ENCODE data around the gene NGB. TPM values are rescaled to one million over a fixed set of nuclear protein-coding genes. Genes with fewer than 3 reads are reported as not detected.

The NGB gene
- total RNA-seq, 2 donors from 2014 or later: 1.5 TPM; not detected in 1

GRCh38 chr14:77305696-77306095, 34.7 kb upstream of the NGB start:
- no peaks in the 10 kb centered on the region for H3K9me3 ChIP-seq
- no peaks in the 10 kb centered on the region for H3K36me3 ChIP-seq
- H3K27ac ChIP-seq: no peak overlapping the region
- intact Hi-C loops (cut with DNase I): no loop called here
- no peaks in the 10 kb centered on the region for H3K27me3 ChIP-seq
- H3K9ac ChIP-seq (ENCODE audit: low read depth in 2 of 2, low read length in 2 of 2): no peak overlapping the region
- no peak overlapping the region for H3K4me3 ChIP-seq
- TF ChIP-seq CTCF (IDR thresholded peaks at IDR 0.05): no peak
- H3K4me1 ChIP-seq: no peaks in the 10 kb centered on the region
- no peak for DNase-seq

- H3K9ac ChIP-seq (ENCODE audit: low read depth in 2 of 2, low read length in 2 of 2): no peak overlapping the region
- H3K4me1 ChIP-seq: no peaks in the 10 kb centered on the region
- no peak for DNase-seq
- intact Hi-C loops (cut with DNase I): loop anchor here (5.0 kb wide), 1 partner anchor 426 kb away; no protein-coding TSS in a partner anchor
- no peaks in the 10 kb centered on the region for H3K9me3 ChIP-seq
- peak overlapping the region; percentile 34 for H3K27ac ChIP-seq
- H3K4me3 ChIP-seq: no peak overlapping the region
- no peaks in the 10 kb centered on the region for H3K27me3 ChIP-seq
- H3K36me3 ChIP-seq: no peaks in the 10 kb centered on the region
- no peak for TF ChIP-seq CTCF (IDR thresholded peaks at IDR 0.05)
Observed at GRCh38 chr14:77303417-77304156, 32.6 kb upstream of the NGB start.

GRCh38 chr14:77302926-77303325, 31.9 kb upstream of the NGB start:
- H3K9me3 ChIP-seq: no peaks in the 10 kb centered on the region
- TF ChIP-seq CTCF (IDR thresholded peaks at IDR 0.05): no peak
- no peaks in the 10 kb centered on the region for H3K27me3 ChIP-seq
- no peak overlapping the region for H3K9ac ChIP-seq (ENCODE audit: low read depth in 2 of 2, low read length in 2 of 2)
- intact Hi-C loops (cut with DNase I): loop anchor here (5.0 kb wide), 1 partner anchor 426 kb away; no protein-coding TSS in a partner anchor
- no peak for DNase-seq
- H3K36me3 ChIP-seq: no peaks in the 10 kb centered on the region
- H3K27ac ChIP-seq: no peak overlapping the region
- no peak overlapping the region for H3K4me3 ChIP-seq
- H3K4me1 ChIP-seq: no peaks in the 10 kb centered on the region

GRCh38 chr14:77301103-77301502, 30.1 kb upstream of the NGB start:
- no peaks in the 10 kb centered on the region for H3K4me1 ChIP-seq
- no peak overlapping the region for H3K4me3 ChIP-seq
- peak; percentile 85 for DNase-seq
- peak; percentile 65 for TF ChIP-seq CTCF (IDR thresholded peaks at IDR 0.05)
- no peaks in the 10 kb centered on the region for H3K27me3 ChIP-seq
- no peaks in the 10 kb centered on the region for H3K36me3 ChIP-seq
- no peak overlapping the region for H3K9ac ChIP-seq (ENCODE audit: low read depth in 2 of 2, low read length in 2 of 2)
- H3K27ac ChIP-seq: no peak overlapping the region
- H3K9me3 ChIP-seq: no peaks in the 10 kb centered on the region
- intact Hi-C loops (cut with DNase I): loop anchor here (5.0 kb wide), 1 partner anchor 424 kb away; no protein-coding TSS in a partner anchor

DNA sequence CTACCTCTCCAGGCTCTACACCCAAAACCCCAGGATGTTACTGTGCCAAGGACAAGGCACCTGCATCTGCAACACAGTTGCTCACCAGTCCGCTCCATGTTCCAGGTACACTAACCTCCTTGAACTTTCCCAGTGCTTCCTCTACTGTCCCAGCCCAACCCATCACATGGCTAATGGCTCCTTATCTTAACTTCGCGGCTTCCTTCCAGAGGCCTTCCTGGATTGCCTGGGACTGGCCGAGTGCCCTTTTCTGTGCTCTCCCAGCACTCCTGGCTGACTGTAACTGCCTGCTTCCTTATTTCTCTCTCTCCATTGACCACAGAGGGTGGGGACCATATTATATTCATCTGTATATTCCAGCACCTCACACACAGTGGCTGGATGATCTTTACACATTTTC, 28.8 kb upstream of the NGB start:
- Histone ChIP-seq H3K9ac (ENCODE audit: low read depth in 2 of 2, low read length in 2 of 2) (peak overlapping the region in 1 of 2 donors; percentile 31), H3K4me1 (no peaks in the 10 kb centered on the region), H3K9me3 (no peaks in the 10 kb centered on the region), H3K4me3 (no peak overlapping the region), H3K27me3 (no peaks in the 10 kb centered on the region), H3K27ac (peak overlapping the region; percentile 72), H3K36me3 (no peaks in the 10 kb centered on the region)
- no peak for TF ChIP-seq CTCF (IDR thresholded peaks at IDR 0.05)
- peak; percentile 87 for DNase-seq
- intact Hi-C loops (cut with DNase I): loop anchor here (5.0 kb wide), 1 partner anchor 422 kb away; no protein-coding TSS in a partner anchor

All from colonic mucosa (tissue), 4 donors.